Activated T-helper 1 cell treated with anti-CD3 and anti-CD28 coated beads, Interleukin-12 subunit alpha, Interleukin-12 subunit beta, Interleukin-2, Interleukin-4 antibody, amounts not matched to agents 30 ng/mL and 10 ng/mL and 1 ng/mL, durations not matched to agents 14 hours and 24 hours and 36 hours (primary cell): Measurements from ENCODE around the gene ACOT7. TPM values are rescaled to one million over a fixed set of nuclear protein-coding genes. Genes with fewer than 3 reads are reported as not detected.

ENCODE experiments used
- DNase-seq: peaks from one replicate; pipeline ENCODE4 v3.0.0; 2021; ENCODE audit warnings: low spot score
- H3K27ac Mint-ChIP-seq: one replicate; pipeline ENCODE4 v1.8.0; 2021; ENCODE audit warnings: mild to moderate bottlenecking, mixed read lengths
- H3K27me3 Mint-ChIP-seq: one replicate; pipeline ENCODE4 v1.8.0; 2022; ENCODE audit warnings: mild to moderate bottlenecking, moderate library complexity, mixed read lengths; ENCODE audit not compliant: insufficient read depth
- H3K36me3 Mint-ChIP-seq: one replicate; pipeline ENCODE4 v1.8.0; 2021; ENCODE audit warnings: low read depth, mixed read lengths
- H3K4me1 Mint-ChIP-seq: one replicate; pipeline ENCODE4 v1.8.0; 2021; ENCODE audit warnings: low read depth, mixed read lengths
- H3K4me3 Mint-ChIP-seq: one replicate; pipeline ENCODE4 v1.8.0; 2021; ENCODE audit warnings: mild to moderate bottlenecking, moderate library complexity, mixed read lengths
- H3K9me3 Mint-ChIP-seq: one replicate; pipeline ENCODE4 v1.8.0; 2021; ENCODE audit warnings: mixed read lengths
- intact Hi-C: fragments of 100-400 bp; cut with micrococcal nuclease; formaldehyde crosslinking; loops from one replicate; pipeline ENCODE4 v1.15.1; 2024
- total RNA-seq: library from RNA; stranded (reverse); gene quantifications from 2 replicates; pipeline ENCODE4 v1.2.3, GENCODE V29; 2022

The ACOT7 gene
- total RNA-seq, 1 donor from 2014 or later: 126 TPM

GRCh38 chr1:6281511-6282402 is 111.8 kb downstream of the ACOT7 start:
- H3K27me3 Mint-ChIP-seq: no peaks in the 10 kb centered on the region

GRCh38 chr1:6280761-6281451 is 112.7 kb downstream of the ACOT7 start:
- intact Hi-C loops: no loop called here
- H3K4me1 Mint-ChIP-seq: no peaks in the 10 kb centered on the region
- H3K9me3 Mint-ChIP-seq: no peaks in the 10 kb centered on the region
- H3K36me3 Mint-ChIP-seq: no peaks in the 10 kb centered on the region
- H3K27me3 Mint-ChIP-seq: no peaks in the 10 kb centered on the region
- no peak overlapping the region for H3K27ac Mint-ChIP-seq
- H3K4me3 Mint-ChIP-seq: no peak overlapping the region
- no peak for DNase-seq

More at GRCh38 chr1:6281511-6282402, 111.8 kb downstream of the ACOT7 start:
- no peak overlapping the region for H3K4me3 Mint-ChIP-seq
- intact Hi-C loops: no loop called here
- H3K4me1 Mint-ChIP-seq: no peaks in the 10 kb centered on the region
- no peaks in the 10 kb centered on the region for H3K36me3 Mint-ChIP-seq
- H3K27ac Mint-ChIP-seq: no peak overlapping the region
- DNase-seq: no peak
- no peaks in the 10 kb centered on the region for H3K9me3 Mint-ChIP-seq

GRCh38 chr1:6279613-6280383 is 113.8 kb downstream of the ACOT7 start:
- intact Hi-C loops: no loop called here
- H3K27me3 Mint-ChIP-seq: no peaks in the 10 kb centered on the region
- no peaks in the 10 kb centered on the region for H3K4me1 Mint-ChIP-seq
- no peak overlapping the region for H3K4me3 Mint-ChIP-seq
- no peaks in the 10 kb centered on the region for H3K9me3 Mint-ChIP-seq
- no peaks in the 10 kb centered on the region for H3K36me3 Mint-ChIP-seq
- DNase-seq: no peak
- no peak overlapping the region for H3K27ac Mint-ChIP-seq

GRCh38 chr1:6279066-6279465 is 114.5 kb downstream of the ACOT7 start:
- Mint-ChIP-seq H3K4me3 (no peak overlapping the region), H3K27ac (no peak overlapping the region), H3K9me3 (no peaks in the 10 kb centered on the region), H3K27me3 (no peaks in the 10 kb centered on the region), H3K36me3 (no peaks in the 10 kb centered on the region), H3K4me1 (no peaks in the 10 kb centered on the region)
- intact Hi-C loops: no loop called here
- no peak for DNase-seq

- no peak overlapping the region for H3K27ac Mint-ChIP-seq
- H3K36me3 Mint-ChIP-seq: no peaks in the 10 kb centered on the region
- no peaks in the 10 kb centered on the region for H3K27me3 Mint-ChIP-seq
- H3K4me3 Mint-ChIP-seq: no peak overlapping the region
- intact Hi-C loops: no loop called here
- no peaks in the 10 kb centered on the region for H3K9me3 Mint-ChIP-seq
- H3K4me1 Mint-ChIP-seq: no peaks in the 10 kb centered on the region
- no peak for DNase-seq
These were observed 115.3 kb downstream of the ACOT7 start for GRCh38 chr1:6278263-6278662.

GRCh38 chr1:6276811-6277555 is 116.6 kb downstream of the ACOT7 start:
- H3K27ac Mint-ChIP-seq: no peak overlapping the region
- DNase-seq: no peak
- H3K36me3 Mint-ChIP-seq: no peaks in the 10 kb centered on the region
- no peaks in the 10 kb centered on the region for H3K27me3 Mint-ChIP-seq
- no peak overlapping the region for H3K4me3 Mint-ChIP-seq
- intact Hi-C loops: no loop called here
- H3K9me3 Mint-ChIP-seq: no peaks in the 10 kb centered on the region
- no peaks in the 10 kb centered on the region for H3K4me1 Mint-ChIP-seq

- Mint-ChIP-seq H3K9me3 (no peaks in the 10 kb centered on the region), H3K4me3 (no peak overlapping the region), H3K36me3 (no peaks in the 10 kb centered on the region), H3K27me3 (no peaks in the 10 kb centered on the region), H3K27ac (no peak overlapping the region), H3K4me1 (no peaks in the 10 kb centered on the region)
- intact Hi-C loops: no loop called here
- no peak for DNase-seq
These were observed 117.5 kb downstream of the ACOT7 start for GRCh38 chr1:6275826-6276782.

GRCh38 chr1:6274622-6275139 is 118.9 kb downstream of the ACOT7 start:
- intact Hi-C loops: no loop called here
- Mint-ChIP-seq H3K9me3 (no peaks in the 10 kb centered on the region), H3K27ac (no peak overlapping the region), H3K36me3 (no peaks in the 10 kb centered on the region), H3K4me1 (no peaks in the 10 kb centered on the region), H3K4me3 (no peak overlapping the region), H3K27me3 (no peaks in the 10 kb centered on the region)
- no peak for DNase-seq

GRCh38 chr1:6274102-6274501 is 119.5 kb downstream of the ACOT7 start:
- no peaks in the 10 kb centered on the region for H3K9me3 Mint-ChIP-seq
- H3K36me3 Mint-ChIP-seq: no peaks in the 10 kb centered on the region
- no peaks in the 10 kb centered on the region for H3K27me3 Mint-ChIP-seq
- DNase-seq: no peak
- intact Hi-C loops: no loop called here
- no peak overlapping the region for H3K4me3 Mint-ChIP-seq
- H3K4me1 Mint-ChIP-seq: no peaks in the 10 kb centered on the region
- no peak overlapping the region for H3K27ac Mint-ChIP-seq

- Mint-ChIP-seq H3K36me3 (no peaks in the 10 kb centered on the region), H3K4me1 (no peaks in the 10 kb centered on the region), H3K9me3 (no peaks in the 10 kb centered on the region), H3K27me3 (no peaks in the 10 kb centered on the region), H3K27ac (no peak overlapping the region), H3K4me3 (no peak overlapping the region)
- intact Hi-C loops: no loop called here
- no peak for DNase-seq
These were observed 120.1 kb downstream of the ACOT7 start for GRCh38 chr1:6273380-6273891.

- Mint-ChIP-seq H3K36me3 (no peaks in the 10 kb centered on the region), H3K4me1 (no peaks in the 10 kb centered on the region), H3K27ac (no peak overlapping the region), H3K9me3 (no peaks in the 10 kb centered on the region), H3K4me3 (no peak overlapping the region), H3K27me3 (no peaks in the 10 kb centered on the region)
- intact Hi-C loops: no loop called here
- DNase-seq: no peak
These were observed 120.7 kb downstream of the ACOT7 start for GRCh38 chr1:6272868-6273267.
